ENCODE results near the gene GLI3. TPM values are rescaled to one million over a fixed set of nuclear protein-coding genes. Genes with fewer than 3 reads are reported as not detected.

GLI3 gene
- total and polyA plus RNA-seq, 2 of the 8 experiments (the other 6 are each of a cell fraction or from before 2014, with no cell fraction given): 8.0 to 31.1 TPM

DNA sequence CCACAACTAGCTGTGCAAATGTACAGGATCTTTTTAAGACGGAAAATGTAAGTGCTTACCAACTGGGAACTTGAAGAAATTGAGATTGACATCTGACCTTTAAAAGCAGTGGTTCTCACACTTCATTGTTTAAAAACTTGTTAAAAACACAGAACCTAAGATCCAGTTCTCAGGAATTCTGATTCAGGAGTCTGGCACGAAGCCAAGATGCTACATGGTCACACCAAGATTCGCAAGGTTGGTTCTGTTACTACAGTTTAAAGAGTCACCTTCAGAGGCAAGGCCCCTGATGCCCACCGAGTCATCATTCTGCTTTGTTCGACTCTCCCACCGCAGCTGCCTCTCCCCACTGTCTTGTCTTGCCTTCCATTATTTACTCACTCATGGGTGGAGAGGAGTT is 113.3 kb downstream of the GLI3 start:
- Histone ChIP-seq H2BK12ac (ENCODE audit: low read depth, low read length) (no peak overlapping the region), H3K14ac (ENCODE audit: insufficient read length) (no peak overlapping the region), H2BK20ac (ENCODE audit: low read length) (no peak overlapping the region), H3K9ac (replicated peaks in 1 of 4; ENCODE audit: extremely low read depth in 1 of 4, low read depth in 3 of 4, low read length in 3 of 4) (no peak overlapping the region), H2AK5ac (ENCODE audit: low read depth, low read length) (no peak overlapping the region), H3K79me2 (ENCODE audit: control insufficient read depth in 1 of 2, insufficient read depth in 2 of 2, low read length in 2 of 2) (no peaks in the 10 kb centered on the region), H4K5ac (ENCODE audit: insufficient read length, low read depth, low read length) (no peak overlapping the region), H3K4me2 (ENCODE audit: insufficient read depth in 1 of 2, low read depth in 2 of 2, low read length in 2 of 2) (no peak overlapping the region), H3K36me3 (ENCODE audit: control insufficient read depth in 2 of 4, insufficient read depth in 4 of 4, low read length in 3 of 4) (no peaks in the 10 kb centered on the region), H3K23me2 (ENCODE audit: low read depth, low read length) (no peaks in the 10 kb centered on the region), H3K23ac (ENCODE audit: insufficient read length) (no peak overlapping the region), H3K79me1 (ENCODE audit: low read depth, low read length) (no peaks in the 10 kb centered on the region; the same call in 1 of the 2 replicates), H3K4me1 (replicated peaks in 1 of 4; ENCODE audit: control insufficient read depth in 3 of 4, insufficient read depth in 4 of 4, low read length in 3 of 4) (peaks cover 0 to 2% (median 1%) of the 10 kb centered on the region in 4 experiments; a peak in 2 of 7 replicates), H2AFZ (ENCODE audit: low read length) (no peak overlapping the region), H3K9me3 (ENCODE audit: insufficient read depth in 2 of 2, low read depth in 1 of 2, low read length in 1 of 2) (no peaks in the 10 kb centered on the region), H3K4ac (replicated peaks; ENCODE audit: insufficient read length, low read depth, low read length) (no peak overlapping the region), H2BK15ac (ENCODE audit: low read length) (no peak overlapping the region), H3K27ac (ENCODE audit: low read depth, low read length) (no peak overlapping the region), H4K20me1 (replicated peaks in 1 of 2; ENCODE audit: control insufficient read depth in 1 of 2, insufficient read depth in 2 of 2, low read length in 2 of 2) (no peaks in the 10 kb centered on the region), H3K4me3 (ENCODE audit: extremely low read depth in 1 of 4, insufficient read depth in 2 of 4, low read depth in 3 of 4, low read length in 4 of 4) (no peak overlapping the region), H4K91ac (replicated peaks; ENCODE audit: insufficient read length, low read length) (no peak overlapping the region), H3K56ac (replicated peaks; ENCODE audit: insufficient read length, low read depth, low read length) (no peak overlapping the region), H4K8ac (ENCODE audit: extremely low read depth, insufficient read depth, low read length) (no peak overlapping the region), H3K27me3 (replicated peaks in 1 of 4; ENCODE audit: control insufficient read depth in 3 of 4, extremely low read depth in 1 of 4, insufficient read depth in 3 of 4, low read length in 3 of 4) (no peaks in the 10 kb centered on the region), H2BK5ac (ENCODE audit: low read depth, low read length) (no peak overlapping the region), H3K18ac (ENCODE audit: extremely low read depth, low read length) (no peak overlapping the region), H2BK120ac (replicated peaks; ENCODE audit: low read depth, low read length) (no peak overlapping the region)
- no peak for DNase-seq (ENCODE audit: low read depth in 1 of 2, low spot score in 2 of 2)
- ChIA-PET POLR2A (ENCODE audit: partially characterized antibody) (no interaction called here), CTCF (ENCODE audit: partially characterized antibody) (interaction anchor here (0.8 to 0.9 kb wide), 2 partner anchors 11 to 107 kb away, joined by 3 to 4 read pairs; no protein-coding TSS in a partner anchor)
- FAIRE-seq: no peak
- WGBS, 2 experiments (ENCODE audit: extremely low coverage in 1 of 2, insufficient coverage in 1 of 2, insufficient read length in 1 of 2, insufficient replicate concordance in 2 of 2, low coverage in 1 of 2, low lambda C conversion rate in 2 of 2, missing lambda C conversion rate in 1 of 2): 94% methylated on average over 6 of the region's 6 CpGs; no CpG with 5 or more reads in 1 of the 2 experiments
- no peak for TF ChIP-seq RFX5 (IDR thresholded peaks at IDR 0.05; ENCODE audit: borderline replicate concordance, low read depth, low read length)
